Stimulated activated CD8-positive, alpha-beta memory T cell treated with anti-CD3 and anti-CD28 coated beads, Interleukin-7, amount 100 ng/mL, for 24 hours (primary cell): ENCODE results near the gene TSPAN4.

Source experiments
- DNase-seq: peaks from one replicate; pipeline ENCODE4 v3.0.0-alpha.2; 2020; ENCODE audit warnings: low read depth

Gene TSPAN4

GRCh38 chr11:850775-851763 lies 8.4 kb downstream of the TSPAN4 start:
- DNase-seq, result no peak

DNA sequence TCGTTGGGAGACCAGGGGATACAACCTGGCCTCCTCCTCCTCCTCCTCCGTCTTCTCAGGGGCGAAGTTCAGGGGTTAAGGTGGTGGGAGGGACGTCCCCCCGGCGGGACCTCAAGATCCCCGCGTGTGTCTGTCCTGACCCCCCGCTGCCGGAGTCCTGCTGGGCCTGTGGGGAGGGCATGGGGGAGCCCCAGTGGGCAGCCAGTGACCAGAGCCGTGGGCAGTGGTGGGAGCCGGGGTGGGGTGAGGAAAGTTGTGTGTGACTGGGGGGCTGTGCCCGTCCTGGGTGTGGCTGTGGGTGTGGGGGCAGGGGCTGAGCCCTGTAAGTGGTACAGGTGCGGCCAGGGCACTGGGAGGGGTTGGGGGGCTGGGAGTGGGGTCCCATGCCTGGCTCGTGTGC lies 10.1 kb downstream of the TSPAN4 start:
- DNase-seq, result no peak

DNA sequence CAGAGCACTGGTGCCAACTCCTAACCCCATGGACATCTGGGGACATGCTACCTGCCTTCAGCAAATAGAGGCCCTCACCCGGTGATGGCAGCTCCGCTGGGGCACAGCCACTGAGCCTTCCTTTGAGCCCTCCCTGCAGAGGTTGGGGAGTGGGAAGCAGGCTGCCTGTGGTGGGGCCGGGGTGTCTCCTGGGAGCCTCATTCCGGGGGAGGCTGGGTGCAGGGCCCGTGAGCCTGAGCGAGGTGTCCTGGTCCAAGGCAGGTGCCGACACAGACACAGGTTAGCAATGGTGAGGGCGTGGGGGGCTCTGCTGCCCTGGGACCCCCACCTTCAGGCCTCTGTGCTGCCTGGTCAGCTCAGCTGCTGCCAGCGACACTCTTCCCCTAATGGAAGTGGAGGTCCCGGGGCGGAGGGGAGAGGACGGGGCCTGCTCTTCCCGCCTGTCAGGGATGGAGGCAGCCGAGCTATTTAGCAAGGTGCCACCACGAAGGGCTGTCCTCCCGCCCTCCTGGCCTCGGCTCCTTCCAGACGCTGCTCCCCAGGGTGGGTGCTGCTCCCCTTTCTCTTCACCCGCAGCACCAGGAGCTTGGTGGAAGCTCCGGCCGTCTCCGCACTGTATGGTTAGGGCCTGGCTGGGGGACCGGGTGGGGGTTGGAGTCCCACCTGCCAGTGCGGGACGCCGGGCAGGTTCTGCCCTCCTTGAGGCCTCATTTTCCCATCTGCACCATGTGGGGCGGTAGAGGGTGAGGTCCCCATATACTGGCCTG lies 11.2 kb downstream of the TSPAN4 start:
- DNase-seq, result no peak

- no peak for DNase-seq
Observed at GRCh38 chr11:854601-855329, 12.1 kb downstream of the TSPAN4 start.

DNA sequence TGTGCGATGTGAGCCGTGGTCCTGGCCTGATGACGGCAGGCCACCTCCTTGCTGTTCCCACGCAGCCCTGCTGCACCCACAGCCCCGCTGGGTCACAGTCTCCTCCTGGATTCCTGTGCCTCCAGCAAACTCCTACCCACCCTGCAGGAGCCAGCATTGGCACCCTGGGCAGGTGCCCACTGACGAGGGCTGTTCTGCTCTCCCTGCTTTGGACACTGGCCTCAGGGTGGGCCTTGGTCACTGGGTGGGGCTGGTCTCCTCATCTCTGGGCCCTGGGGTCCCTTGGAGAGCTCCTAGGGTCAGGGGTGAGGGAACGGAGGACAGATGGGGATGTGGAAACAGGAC lies 12.7 kb downstream of the TSPAN4 start:
- DNase-seq, result no peak

GRCh38 chr11:855796-856195 lies 13.1 kb downstream of the TSPAN4 start:
- DNase-seq, result no peak

DNA sequence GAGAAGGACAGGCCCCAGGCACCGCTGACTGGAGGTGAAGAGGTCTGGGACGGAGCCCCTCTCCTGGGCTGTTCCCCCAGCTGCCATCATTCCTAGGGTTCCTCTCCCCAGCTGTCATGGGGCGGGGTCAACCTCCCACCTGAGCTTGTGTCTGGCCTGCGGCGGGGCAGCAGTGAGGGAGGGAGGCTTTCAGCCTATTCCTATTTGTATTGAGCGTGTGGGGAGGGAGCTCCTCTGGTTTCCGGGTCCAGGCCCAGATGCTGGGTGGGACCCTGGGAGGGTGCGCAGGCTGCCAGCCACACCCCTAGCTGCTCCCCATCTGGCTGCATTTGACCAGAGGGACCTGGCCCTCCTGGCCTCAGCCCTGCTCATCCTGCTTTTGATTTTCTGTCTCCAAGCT lies 13.7 kb downstream of the TSPAN4 start:
- no peak for DNase-seq

DNA sequence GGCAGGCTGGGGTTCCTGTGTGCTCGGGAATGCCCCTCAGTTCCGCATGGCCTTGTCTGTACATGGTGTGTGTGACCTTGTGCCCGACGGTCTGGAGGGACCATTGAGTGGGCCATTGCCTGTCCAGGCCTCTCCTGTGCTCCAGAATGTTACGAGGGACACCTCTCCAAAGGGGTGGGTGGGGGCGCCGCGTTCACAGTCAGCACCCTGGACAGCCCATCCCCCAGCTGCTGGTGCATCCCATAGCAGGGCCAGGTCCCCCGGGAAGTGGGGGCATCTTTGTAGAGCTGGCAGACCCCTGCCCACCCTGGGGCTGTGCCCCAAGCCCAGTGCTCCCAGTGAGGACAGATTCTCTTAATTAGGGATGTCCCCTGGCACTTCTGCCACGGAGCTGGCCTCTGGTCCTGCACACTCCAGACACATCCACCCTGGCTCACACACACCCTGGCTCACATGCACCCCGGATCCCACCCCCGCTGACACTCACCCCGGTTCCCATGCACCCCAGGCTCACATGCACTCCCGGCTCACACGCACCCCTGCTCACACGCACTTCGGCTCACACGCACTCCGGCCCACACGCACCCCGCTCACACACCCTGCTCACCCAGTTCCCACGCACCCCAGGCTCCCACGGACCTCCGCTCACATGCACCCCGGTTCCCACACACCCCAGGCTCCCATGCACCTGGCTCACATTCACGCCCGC lies 15.6 kb downstream of the TSPAN4 start:
- no peak for DNase-seq

- DNase-seq, result no peak
Observed at GRCh38 chr11:858762-859339, 16.2 kb downstream of the TSPAN4 start.

- DNase-seq, result no peak
Observed at GRCh38 chr11:859394-860131, 16.9 kb downstream of the TSPAN4 start.

DNA sequence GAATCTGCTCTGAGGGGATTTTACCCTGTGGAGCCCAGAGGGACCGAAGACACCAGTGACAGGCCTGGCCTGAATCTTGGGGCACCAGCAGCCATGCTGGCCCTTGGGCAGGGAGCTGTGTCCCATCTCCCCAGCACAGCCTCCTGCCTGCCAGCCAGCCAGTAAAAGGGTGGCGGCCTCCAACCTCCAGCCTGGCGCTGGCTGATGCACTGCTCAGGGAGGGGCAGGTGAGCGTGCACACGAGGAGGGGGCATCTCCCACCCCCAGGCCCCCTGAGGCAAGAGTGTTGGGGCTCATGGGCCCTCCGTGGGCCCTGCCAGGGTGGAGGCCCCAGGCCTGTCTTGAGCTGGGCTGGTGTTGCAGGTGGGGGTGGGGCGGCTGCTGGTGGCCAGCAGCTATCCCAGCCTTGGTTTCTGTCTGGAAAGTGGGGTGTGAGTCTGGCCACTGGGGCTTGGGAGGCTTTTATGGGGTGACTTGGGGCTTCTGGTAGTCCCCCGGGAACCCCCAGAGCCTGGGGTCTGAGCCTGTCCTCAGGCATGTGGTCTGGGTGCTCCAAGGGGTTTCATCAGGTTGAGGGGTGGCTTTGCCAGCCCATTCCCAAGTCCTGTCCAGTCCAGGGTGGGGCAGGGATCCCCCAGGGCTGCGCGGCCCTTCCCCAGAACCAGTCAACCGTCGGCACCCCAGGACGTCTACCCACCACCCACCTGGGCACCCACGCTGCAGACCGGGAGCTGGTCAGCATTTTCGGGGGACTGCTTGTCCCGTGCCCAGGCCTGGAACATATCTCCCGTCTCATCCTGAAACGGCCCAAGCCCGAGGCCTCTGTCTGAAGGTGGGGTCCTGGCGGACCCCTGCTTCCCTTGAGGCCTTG lies 17.8 kb downstream of the TSPAN4 start:
- DNase-seq, result no peak

- no peak for DNase-seq
Observed at GRCh38 chr11:861105-861479, 18.4 kb downstream of the TSPAN4 start.

DNA sequence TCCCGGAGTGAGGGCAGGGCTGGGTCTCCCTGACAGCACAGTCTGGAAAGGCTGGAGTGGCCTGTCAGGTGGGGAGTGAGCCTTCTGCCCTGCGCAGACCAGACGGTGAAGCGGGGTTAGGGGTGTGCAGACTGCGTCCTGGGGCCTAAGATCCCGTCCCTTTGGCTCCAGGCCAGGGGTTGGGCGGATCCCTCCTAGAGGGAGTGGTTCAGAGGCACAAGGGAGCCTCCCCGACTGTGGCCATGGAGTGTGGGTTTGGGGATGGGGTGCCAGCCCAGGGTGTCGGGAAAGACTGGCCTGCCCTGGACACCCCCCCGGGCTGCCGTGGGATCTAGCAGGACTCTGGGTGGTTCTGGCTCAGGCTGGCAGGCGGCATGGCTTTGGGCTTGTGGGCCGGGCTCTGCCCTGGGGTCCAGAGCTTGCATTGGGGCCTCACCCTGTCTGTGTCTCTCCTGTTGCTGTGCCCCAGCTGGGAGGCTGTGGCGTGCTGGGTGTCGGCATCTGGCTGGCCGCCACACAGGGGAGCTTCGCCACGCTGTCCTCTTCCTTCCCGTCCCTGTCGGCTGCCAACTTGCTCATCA lies 19.5 kb downstream of the TSPAN4 start:
- DNase-seq, result no peak

DNA sequence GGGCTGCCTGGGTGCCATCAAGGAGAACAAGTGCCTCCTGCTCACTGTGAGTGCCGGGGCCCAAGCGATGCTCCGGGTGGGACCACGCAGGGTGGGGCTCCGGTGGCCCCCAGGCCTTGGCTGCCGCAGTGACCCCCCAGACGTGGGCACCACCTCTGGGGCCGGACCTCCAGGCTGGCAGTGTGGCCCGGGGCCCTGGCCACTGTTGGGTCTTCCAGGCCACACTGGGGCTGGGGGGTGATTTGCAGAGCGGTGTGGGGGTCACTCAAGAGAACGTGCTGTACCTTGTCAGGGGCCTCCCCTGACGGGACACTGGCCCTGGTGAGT lies 20.0 kb downstream of the TSPAN4 start:
- DNase-seq, result no peak

GRCh38 chr11:863023-863909 lies 20.6 kb downstream of the TSPAN4 start:
- DNase-seq, result no peak

DNA sequence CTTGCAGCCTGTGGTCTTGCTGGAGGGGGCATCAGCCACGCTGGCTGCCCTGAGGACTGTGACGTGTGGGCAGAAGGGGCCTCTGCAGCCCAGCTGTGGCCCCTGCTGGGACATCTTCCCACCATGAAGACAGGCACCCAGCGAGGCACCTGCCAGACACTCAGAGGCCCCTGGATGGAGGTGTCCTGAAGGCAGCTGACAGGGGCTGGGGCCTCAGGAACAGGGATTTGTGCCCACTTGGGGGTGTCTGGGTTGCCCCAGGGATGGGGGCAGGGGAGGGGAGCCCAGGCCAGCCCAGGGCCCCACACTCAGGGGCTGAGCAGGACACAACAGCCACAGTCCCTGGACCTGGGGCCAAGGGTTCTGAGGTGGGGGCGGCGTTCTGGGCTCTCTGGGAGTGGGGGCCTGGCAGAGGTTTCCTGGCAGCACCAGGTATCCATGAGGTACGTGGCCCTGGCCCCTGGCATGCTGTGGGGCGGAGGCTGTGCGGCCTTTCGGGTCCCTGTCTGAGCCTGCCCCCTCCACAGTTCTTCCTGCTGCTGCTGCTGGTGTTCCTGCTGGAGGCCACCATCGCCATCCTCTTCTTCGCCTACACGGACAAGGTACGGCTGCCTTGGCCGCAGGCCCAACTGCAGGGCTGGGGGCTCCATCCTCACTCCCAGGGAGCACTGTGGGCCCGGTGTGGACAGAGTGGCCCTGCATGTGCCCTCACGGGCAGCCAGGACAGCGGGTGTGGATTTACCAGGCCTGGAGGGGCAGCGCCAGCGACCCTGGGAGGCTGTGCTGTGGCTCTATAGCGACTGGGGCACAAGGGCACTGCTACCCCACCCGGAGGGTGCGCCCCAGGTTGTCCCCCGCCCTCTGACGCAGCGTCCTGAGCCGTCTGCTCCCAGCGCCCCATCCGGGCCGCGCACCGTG lies 21.5 kb downstream of the TSPAN4 start:
- DNase-seq, result no peak

GRCh38 chr11:864898-865297 lies 22.2 kb downstream of the TSPAN4 start:
- no peak for DNase-seq
